Right lobe of liver (tissue), 6 donors: ENCODE results near the gene PSD4. TPM values are rescaled to one million over a fixed set of nuclear protein-coding genes. Genes with fewer than 3 reads are reported as not detected.

Experiments used
- ATAC-seq, 4 donors: fragments of 200-7000 bp; cut with Tn5 transposase; one replicate each; pipeline ENCODE4 v1.9.1; 2020; ENCODE audit warnings: mild to moderate bottlenecking in 4 of 4, moderate library complexity in 4 of 4
- DNase-seq, 3 donors: peaks; one replicate each; pipeline ENCODE4 v3.0.0-alpha.2; 2020
- H3K27ac ChIP-seq, 3 donors: fragments of 200-600 bp; one replicate each; pipeline ENCODE4 v1.8.0; 2022
- H3K27me3 ChIP-seq, 2 donors: fragments of 200-600 bp; one replicate each; pipeline ENCODE4 v1.8.0; 2022
- H3K36me3 ChIP-seq, 4 donors: fragments of 200-600 bp; sonication (generic) in 1 of 4; one replicate each; pipeline versions ENCODE4 v1.5.1 to v1.8.0; 2017 to 2022; ENCODE audit warnings: control low read depth in 1 of 4
- H3K4me1 ChIP-seq, 4 donors: fragments of 200-600 bp; sonication (generic) in 1 of 4; one replicate each; pipeline versions ENCODE4 v1.5.1 to v1.8.0; 2017 to 2022; ENCODE audit warnings: control low read depth in 1 of 4
- H3K4me3 ChIP-seq, 3 donors: fragments of 200-600 bp; one replicate each; pipeline ENCODE4 v1.8.0; 2022
- H3K9me3 ChIP-seq, 4 donors: fragments of 200-600 bp; sonication (generic) in 1 of 4; one replicate each; pipeline versions ENCODE4 v1.5.1 to v1.8.0; 2017 to 2022; ENCODE audit warnings: control low read depth in 1 of 4
- POLR2A ChIP-seq: fragments of 450-650 bp; IDR thresholded peaks from one replicate; pipeline ENCODE4 v1.6.1; 2017; ENCODE audit warnings: antibody characterized with exemption, mild to moderate bottlenecking
- WGBS: methylation state at CpG from one replicate; pipeline ENCODE4 v1.1.6; 2018; ENCODE audit warnings: low coverage, low lambda C conversion rate; ENCODE audit not compliant: insufficient coverage; ENCODE audit errors: missing lambda C conversion rate; 5-methylcytosine and 5-hydroxymethylcytosine counted together
- intact Hi-C, 2 donors: fragments of 100-400 bp; cut with DNase I; formaldehyde crosslinking; loops; one replicate each; pipeline versions ENCODE4 v1.11.2 to v1.14.1; 2022
- total RNA-seq, 6 experiments: library from RNA; depleted of rRNA in 2 of 6; stranded (reverse); fragments of >200 nt in 2 of 6; fragmentation: NEBNext Ultra II Directional in 3 of 6; extraction: Animal tissue kit (Norgen Biotek cat#: 25700) in 3 of 6; gene quantifications; one replicate each; pipeline versions ENCODE4 v1.1.0 to v1.2.4, GENCODE V29; 2016 to 2023
- TF ChIP-seq, protein P1 (sequence below), 4 donors: fragments of 200-600 bp in 3 of 4; fragments of 450-650 bp in 1 of 4; IDR thresholded peaks; one replicate each; pipeline versions ENCODE4 v1.5.1 to v1.8.0; 2016 to 2022; ENCODE audit warnings: antibody characterized with exemption in 4 of 4, mild to moderate bottlenecking in 2 of 4
- donor health status: DM: no; HTN: yes; CAD: no.
- donor health status: DM: no; HTN: no; CAD: no.
- donor health status: DM: no; HTN: no; CAD: no.
- donor health status: DM: no; HTN: yes; CAD: no.
- donor health status: DM: no; HTN: yes; CAD: no.

Gene PSD4
- total RNA-seq, 6 experiments from 2014 or later = 38.0 to 77.8 (median 58.7) TPM

DNA sequence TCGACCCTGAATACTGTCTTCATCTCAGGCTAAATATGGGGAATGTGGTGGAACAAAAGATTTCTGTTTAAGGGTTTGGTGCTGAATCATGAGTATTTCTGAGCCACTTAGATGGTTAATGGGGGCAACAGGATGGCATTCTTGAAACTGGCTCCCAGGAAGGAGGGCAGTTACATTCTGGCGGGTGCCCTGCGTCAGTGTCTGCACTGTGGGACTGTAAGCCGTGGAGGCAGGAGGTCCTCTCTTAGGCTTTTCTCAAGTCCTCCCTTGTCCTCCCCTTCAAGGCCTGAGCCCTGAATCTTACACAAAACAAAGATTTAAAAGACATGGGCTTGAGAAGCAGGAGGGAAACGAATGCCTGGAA lies 45.7 kb downstream of the PSD4 start:
- Histone ChIP-seq H3K27me3 (no peaks in the 10 kb centered on the region), H3K36me3 (no peaks in the 10 kb centered on the region), H3K27ac (peak overlapping the region; percentile 84 to 93 (median 90)), H3K9me3 (no peaks in the 10 kb centered on the region), H3K4me3 (no peak overlapping the region), H3K4me1 (peaks cover 0 to 36% (median 14%) of the 10 kb centered on the region in 4 donors)
- ATAC-seq (no peak), DNase-seq (peak in 1 of 3 donors; percentile 22)
- TF ChIP-seq POLR2A = no peak
- TF ChIP-seq, protein P1, sequence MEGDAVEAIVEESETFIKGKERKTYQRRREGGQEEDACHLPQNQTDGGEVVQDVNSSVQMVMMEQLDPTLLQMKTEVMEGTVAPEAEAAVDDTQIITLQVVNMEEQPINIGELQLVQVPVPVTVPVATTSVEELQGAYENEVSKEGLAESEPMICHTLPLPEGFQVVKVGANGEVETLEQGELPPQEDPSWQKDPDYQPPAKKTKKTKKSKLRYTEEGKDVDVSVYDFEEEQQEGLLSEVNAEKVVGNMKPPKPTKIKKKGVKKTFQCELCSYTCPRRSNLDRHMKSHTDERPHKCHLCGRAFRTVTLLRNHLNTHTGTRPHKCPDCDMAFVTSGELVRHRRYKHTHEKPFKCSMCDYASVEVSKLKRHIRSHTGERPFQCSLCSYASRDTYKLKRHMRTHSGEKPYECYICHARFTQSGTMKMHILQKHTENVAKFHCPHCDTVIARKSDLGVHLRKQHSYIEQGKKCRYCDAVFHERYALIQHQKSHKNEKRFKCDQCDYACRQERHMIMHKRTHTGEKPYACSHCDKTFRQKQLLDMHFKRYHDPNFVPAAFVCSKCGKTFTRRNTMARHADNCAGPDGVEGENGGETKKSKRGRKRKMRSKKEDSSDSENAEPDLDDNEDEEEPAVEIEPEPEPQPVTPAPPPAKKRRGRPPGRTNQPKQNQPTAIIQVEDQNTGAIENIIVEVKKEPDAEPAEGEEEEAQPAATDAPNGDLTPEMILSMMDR (IDR thresholded peaks at IDR 0.05) = no peak
- WGBS = 80% methylated on average over 5 of the region's 5 CpGs
- intact Hi-C loops = no loop called here

DNA sequence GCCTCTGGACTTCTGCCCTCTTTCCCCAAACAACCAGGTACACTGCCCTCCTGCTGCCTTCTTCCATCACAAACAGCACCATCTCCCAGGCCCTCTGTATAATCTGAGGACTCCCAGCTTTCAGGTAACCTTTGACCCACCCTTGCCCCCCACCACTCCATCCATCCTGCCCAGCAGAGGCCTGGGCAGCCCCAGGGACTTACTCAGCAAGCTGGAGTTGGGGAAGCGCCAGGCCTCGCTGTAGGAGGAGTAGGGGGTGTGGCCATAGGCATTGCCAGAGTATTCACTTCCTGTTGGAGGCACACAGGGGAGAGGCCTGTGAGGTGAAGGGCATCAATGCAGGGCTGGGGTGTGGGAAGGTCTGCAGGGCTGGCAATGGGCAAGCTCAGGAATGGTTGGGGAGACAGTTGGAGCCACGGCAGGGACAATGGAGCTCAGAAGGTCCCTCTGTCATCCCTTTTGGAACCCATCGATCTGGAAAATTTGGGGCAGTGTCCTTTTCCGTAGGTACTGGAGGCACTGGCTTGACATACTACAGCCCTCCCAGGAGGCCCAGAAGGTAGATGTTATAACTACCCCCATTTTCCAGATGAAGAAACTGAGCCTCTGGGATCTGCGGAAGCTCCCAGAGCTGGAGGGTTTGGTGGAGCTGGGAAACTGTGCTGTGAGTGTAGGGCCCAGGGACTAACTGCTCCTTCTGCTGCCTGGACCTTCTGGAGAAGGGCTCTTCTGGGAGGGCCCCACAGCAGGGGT lies 46.3 kb downstream of the PSD4 start:
- H3K36me3 ChIP-seq = no peaks in the 10 kb centered on the region
- WGBS = 54% methylated on average over 3 of the region's 6 CpGs
- DNase-seq (peak; percentile 67 to 80 (median 78)), ATAC-seq (peak; percentile 39 to 66 (median 52))
- no peaks in the 10 kb centered on the region for H3K9me3 ChIP-seq
- no peak overlapping the region for H3K4me3 ChIP-seq
- H3K4me1 ChIP-seq = peaks cover 0 to 36% (median 14%) of the 10 kb centered on the region in 4 donors
- intact Hi-C loops = no loop called here
- TF ChIP-seq POLR2A = peak; percentile 53
- TF ChIP-seq, protein P1 (IDR thresholded peaks at IDR 0.05) = no peak
- peak overlapping the region; percentile 84 to 93 (median 90) for H3K27ac ChIP-seq
- no peaks in the 10 kb centered on the region for H3K27me3 ChIP-seq

DNA sequence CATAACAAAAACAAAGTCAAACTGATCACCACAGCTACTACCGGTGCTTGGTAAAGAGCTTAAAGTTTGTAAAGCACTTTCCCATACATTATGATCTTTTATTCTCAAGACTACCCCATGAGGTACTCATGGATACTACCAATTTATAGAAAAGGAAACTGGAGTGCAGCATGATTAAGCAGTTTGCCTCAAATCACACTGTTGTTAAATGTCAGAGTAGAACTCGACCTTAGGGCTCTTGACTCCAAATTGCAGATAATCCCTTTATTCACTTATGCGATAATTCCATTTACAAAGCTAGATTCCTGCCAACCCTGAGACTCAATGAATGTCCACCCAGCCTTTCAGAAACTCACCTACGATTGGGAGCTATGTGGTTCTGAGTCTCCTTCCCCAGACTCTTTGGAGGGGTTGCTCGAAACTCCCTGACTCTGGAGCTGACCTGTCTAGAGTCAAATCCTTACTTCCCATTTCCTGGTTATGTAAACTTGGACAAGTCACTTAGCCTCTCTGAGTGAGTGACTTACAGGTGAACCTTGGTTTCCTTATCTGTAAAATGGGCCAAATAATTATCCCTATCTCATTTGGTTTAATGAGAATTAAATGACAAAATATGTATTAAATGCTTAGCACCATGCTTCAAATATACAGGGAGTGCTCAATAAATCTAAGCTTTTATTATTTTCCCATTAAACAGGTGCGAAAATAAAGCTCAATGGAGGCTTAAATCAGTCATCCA lies 47.4 kb downstream of the PSD4 start:
- Histone ChIP-seq H3K36me3 (no peaks in the 10 kb centered on the region), H3K9me3 (no peaks in the 10 kb centered on the region), H3K4me1 (peaks cover 0 to 36% (median 14%) of the 10 kb centered on the region in 4 donors), H3K4me3 (no peak overlapping the region), H3K27ac (no peak overlapping the region), H3K27me3 (no peaks in the 10 kb centered on the region)
- ATAC-seq (no peak), DNase-seq (no peak)
- no peak for TF ChIP-seq POLR2A
- TF ChIP-seq, protein P1 (IDR thresholded peaks at IDR 0.05) = no peak
- intact Hi-C loops = no loop called here
- WGBS = 66% methylated on average over 6 of the region's 6 CpGs

DNA sequence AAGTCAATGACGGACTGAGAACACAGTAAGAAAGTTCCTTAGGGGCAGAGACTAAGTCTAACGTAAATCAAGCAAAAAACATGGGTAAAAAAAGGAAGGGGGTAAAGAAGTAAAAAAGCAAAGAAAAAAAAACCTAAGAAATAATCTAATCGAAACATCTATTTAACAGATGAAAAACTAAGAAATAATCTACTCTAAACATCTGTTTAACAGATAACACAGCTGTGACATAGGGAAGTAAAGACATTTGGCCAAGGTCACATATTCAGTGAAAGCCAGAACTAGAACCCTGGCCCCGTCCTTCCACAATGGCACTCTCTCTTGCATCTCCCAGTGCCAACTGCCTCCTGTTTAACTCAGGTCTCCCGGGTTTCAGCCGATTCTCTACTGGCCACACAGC lies 48.1 kb downstream of the PSD4 start:
- no peak overlapping the region for H3K4me3 ChIP-seq
- no peaks in the 10 kb centered on the region for H3K27me3 ChIP-seq
- DNase-seq = no peak
- H3K9me3 ChIP-seq = no peaks in the 10 kb centered on the region
- no peak for ATAC-seq
- peaks cover 0 to 36% (median 13%) of the 10 kb centered on the region in 4 donors for H3K4me1 ChIP-seq
- no peak overlapping the region for H3K27ac ChIP-seq
- TF ChIP-seq, protein P1 (IDR thresholded peaks at IDR 0.05) = no peak
- TF ChIP-seq POLR2A = no peak
- intact Hi-C loops = no loop called here
- WGBS = 52% methylated on average over 5 of the region's 6 CpGs
- H3K36me3 ChIP-seq = no peaks in the 10 kb centered on the region
